Loucy (cell line): ENCODE results near the gene KBTBD2.
"Not testable (repeated sequence)": the region's sequence is repeated elsewhere in the genome, so short reads cannot be mapped to it uniquely, and the experiment has no call there.

Experiments
- H2AFZ ChIP-seq: fragments of 200-600 bp; sonication (generic); 2 replicates; pipeline ENCODE4 v1.6.0; 2016; ENCODE audit warnings: antibody characterized with exemption, mild to moderate bottlenecking, low read length, moderate library complexity
- H3F3A ChIP-seq: fragments of 200-600 bp; 2 replicates; pipeline ENCODE4 v1.6.0; 2016; ENCODE audit warnings: antibody characterized with exemption, low read depth, mild to moderate bottlenecking
- H3K27me3 ChIP-seq: fragments of 200-600 bp; sonication (generic); 2 replicates; pipeline ENCODE4 v1.6.1; 2014; ENCODE audit warnings: low read length, mild to moderate bottlenecking; ENCODE audit not compliant: insufficient read depth, poor library complexity, severe bottlenecking
- H3K36me3 ChIP-seq: fragments of 200-600 bp; sonication (generic); 2 replicates; pipeline ENCODE4 v1.6.1; 2016; ENCODE audit warnings: low read length; ENCODE audit not compliant: insufficient read depth
- H3K4me1 ChIP-seq: fragments of 200-600 bp; sonication (generic); 2 replicates; pipeline ENCODE4 v1.5.1; 2014; ENCODE audit warnings: low read length, mild to moderate bottlenecking; ENCODE audit not compliant: insufficient read depth, poor library complexity, severe bottlenecking
- H3K4me2 ChIP-seq: fragments of 200-600 bp; sonication (generic); 2 replicates; pipeline ENCODE4 v1.6.0; 2014; ENCODE audit warnings: antibody characterized with exemption, low read length, low read depth, mild to moderate bottlenecking; ENCODE audit not compliant: poor library complexity, severe bottlenecking
- H3K4me3 ChIP-seq: fragments of 200-600 bp; sonication (generic); 2 replicates; pipeline ENCODE4 v1.5.1; 2014; ENCODE audit warnings: low read length, mild to moderate bottlenecking, mixed read lengths; ENCODE audit not compliant: poor library complexity, severe bottlenecking
- H3K79me2 ChIP-seq: fragments of 200-600 bp; sonication (generic); 2 replicates; pipeline ENCODE4 v1.6.1; 2014; ENCODE audit warnings: low read length; ENCODE audit not compliant: insufficient read depth
- H3K9ac ChIP-seq: fragments of 200-600 bp; sonication (generic); 2 replicates; pipeline ENCODE4 v1.6.0; 2014; ENCODE audit warnings: mild to moderate bottlenecking, low read depth, low read length, moderate library complexity; ENCODE audit not compliant: poor library complexity, severe bottlenecking
- H3K9me2 ChIP-seq: fragments of 200-600 bp; sonication (generic); replicated peaks from 2 replicates; pipeline ENCODE4 v1.6.1; 2016; ENCODE audit warnings: low read depth, low read length, mixed read lengths
- H3K9me3 ChIP-seq: fragments of 200-600 bp; sonication (generic); 2 replicates; pipeline ENCODE4 v1.6.1; 2014; ENCODE audit warnings: mild to moderate bottlenecking, antibody characterized with exemption, low read length, low read depth; ENCODE audit not compliant: insufficient read depth
- H4K20me1 ChIP-seq: fragments of 200-600 bp; sonication (generic); 2 replicates; pipeline ENCODE4 v1.6.0; 2014; ENCODE audit warnings: antibody characterized with exemption, low read length, mild to moderate bottlenecking; ENCODE audit not compliant: insufficient read depth, poor library complexity, severe bottlenecking
- CTCF ChIP-seq: fragments of 200-600 bp; sonication (generic); conservative IDR thresholded peaks from 2 replicates; pipeline ENCODE4 v1.5.1; 2014; ENCODE audit warnings: mild to moderate bottlenecking, antibody characterized with exemption, low read length
- EZH2phosphoT487 ChIP-seq: fragments of 200-600 bp; IDR thresholded peaks from 2 replicates; pipeline ENCODE4 v1.6.1; 2018; ENCODE audit warnings: antibody characterized with exemption, mild to moderate bottlenecking, moderate library complexity, borderline replicate concordance

Gene KBTBD2

GRCh38 chr7:32870298-32870697, 21.3 kb downstream of the KBTBD2 start:
- H3K9me2 ChIP-seq: no peaks in the 10 kb centered on the region
- peaks cover 11% of the 10 kb centered on the region for H4K20me1 ChIP-seq
- H3K4me2 ChIP-seq: no peak overlapping the region
- peaks cover 77% of the 10 kb centered on the region for H3K36me3 ChIP-seq
- H3K79me2 ChIP-seq: peaks cover 30% of the 10 kb centered on the region
- no peak overlapping the region for H3K4me3 ChIP-seq
- H2AFZ ChIP-seq: no peak overlapping the region
- no peaks in the 10 kb centered on the region for H3K4me1 ChIP-seq
- H3F3A ChIP-seq: no peaks in the 10 kb centered on the region
- no peak overlapping the region for H3K9ac ChIP-seq
- TF ChIP-seq EZH2phosphoT487 (no peak), CTCF (no peak)
- no peaks in the 10 kb centered on the region for H3K9me3 ChIP-seq
- H3K27me3 ChIP-seq: no peaks in the 10 kb centered on the region

- H2AFZ ChIP-seq: no peak overlapping the region
- peaks cover 6% of the 10 kb centered on the region for H4K20me1 ChIP-seq
- no peak for TF ChIP-seq EZH2phosphoT487
- peaks cover 71% of the 10 kb centered on the region for H3K36me3 ChIP-seq
- H3K27me3 ChIP-seq: no peaks in the 10 kb centered on the region
- no peaks in the 10 kb centered on the region for H3F3A ChIP-seq
- H3K9me2 ChIP-seq: no peaks in the 10 kb centered on the region
- H3K79me2 ChIP-seq: peaks cover 24% of the 10 kb centered on the region; the same call in 1 of the 2 replicates
- H3K4me3 ChIP-seq: no peak overlapping the region
- H3K9ac ChIP-seq: no peak overlapping the region
- no peak overlapping the region for H3K4me2 ChIP-seq
- H3K9me3 ChIP-seq: no peaks in the 10 kb centered on the region
- H3K4me1 ChIP-seq: no peaks in the 10 kb centered on the region
These were observed 21.8 kb downstream of the KBTBD2 start for GRCh38 chr7:32869716-32870115.

DNA sequence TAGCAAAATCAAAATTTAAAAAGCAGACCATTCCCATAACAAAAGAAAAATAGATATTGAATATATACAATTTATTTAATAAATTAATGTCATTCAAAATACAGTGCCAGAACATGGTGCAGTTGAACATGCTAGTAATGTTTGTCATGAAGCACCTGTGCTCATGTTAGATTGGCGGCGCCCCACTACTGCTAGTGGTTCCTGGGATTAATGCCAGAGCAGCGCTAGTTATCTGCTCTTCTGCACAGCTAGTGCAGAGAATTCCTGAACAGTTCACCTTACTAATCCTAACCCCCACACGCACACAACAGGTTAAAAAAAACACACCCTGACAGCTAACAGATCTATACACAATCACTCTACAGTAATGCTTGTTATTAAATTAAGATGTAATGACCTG, 23.4 kb downstream of the KBTBD2 start:
- no peaks in the 10 kb centered on the region for H3K9me2 ChIP-seq
- peaks cover 6% of the 10 kb centered on the region for H4K20me1 ChIP-seq
- no peaks in the 10 kb centered on the region for H3K27me3 ChIP-seq
- H2AFZ ChIP-seq: no peak overlapping the region
- peaks cover 14% of the 10 kb centered on the region; the same call in 1 of the 2 replicates for H3K79me2 ChIP-seq
- H3K9me3 ChIP-seq: no peaks in the 10 kb centered on the region
- no peak overlapping the region for H3K4me2 ChIP-seq
- no peak for TF ChIP-seq EZH2phosphoT487
- TF ChIP-seq CTCF: no peak
- H3K9ac ChIP-seq: no peak overlapping the region
- peaks cover 57% of the 10 kb centered on the region for H3K36me3 ChIP-seq
- H3F3A ChIP-seq: no peaks in the 10 kb centered on the region
- no peak overlapping the region for H3K4me3 ChIP-seq
- H3K4me1 ChIP-seq: no peaks in the 10 kb centered on the region

- no peaks in the 10 kb centered on the region for H3K4me1 ChIP-seq
- H3K4me2 ChIP-seq: no peak overlapping the region
- TF ChIP-seq EZH2phosphoT487 (no peak), CTCF (no peak)
- no peak overlapping the region for H3K4me3 ChIP-seq
- no peaks in the 10 kb centered on the region for H3K27me3 ChIP-seq
- no peaks in the 10 kb centered on the region for H3K9me2 ChIP-seq
- no peak overlapping the region for H2AFZ ChIP-seq
- no peaks in the 10 kb centered on the region; the same call in 1 of the 2 replicates for H3K79me2 ChIP-seq
- peaks cover 33% of the 10 kb centered on the region for H3K36me3 ChIP-seq
- H3K9me3 ChIP-seq: no peaks in the 10 kb centered on the region
- H3F3A ChIP-seq: no peaks in the 10 kb centered on the region
- H4K20me1 ChIP-seq: peaks cover 6% of the 10 kb centered on the region
- no peak overlapping the region for H3K9ac ChIP-seq
These were observed 26.0 kb downstream of the KBTBD2 start for GRCh38 chr7:32865448-32866030.

GRCh38 chr7:32863872-32864271, 27.7 kb downstream of the KBTBD2 start:
- not testable (repeated sequence) for H3K4me2 ChIP-seq, H3K9ac ChIP-seq, H4K20me1 ChIP-seq, H3K9me2 ChIP-seq, H2AFZ ChIP-seq, H3K4me1 ChIP-seq, H3K9me3 ChIP-seq, H3K4me3 ChIP-seq, H3K79me2 ChIP-seq, H3K27me3 ChIP-seq, H3F3A ChIP-seq
- H3K36me3 ChIP-seq: peaks cover 16% of the 10 kb centered on the region
